ENCODE data around the gene PEPD. TPM values are rescaled to one million over a fixed set of nuclear protein-coding genes. Genes with fewer than 3 reads are reported as not detected.

Gene PEPD
- total and polyA plus RNA-seq, 2 donors (not counting 3 experiments of a cell fraction or from before 2014, with no cell fraction given), result 73.7 to 126 TPM

- ChIA-PET CTCF (no interaction called here), POLR2A (no interaction called here)
- TF ChIP-seq MYC (IDR thresholded peaks at IDR 0.05; ENCODE audit: low read depth, low read length), result no peak
- no peak for TF ChIP-seq CTCF (IDR thresholded peaks at IDR 0.05; ENCODE audit: extremely low read depth in 1 of 2, insufficient read depth in 1 of 2, low read depth in 1 of 2, low read length in 2 of 2)
- TF ChIP-seq POLR2A (IDR thresholded peaks at IDR 0.05; ENCODE audit: low read depth, low read length), result no peak
- no peak for TF ChIP-seq POLR2AphosphoS5 (IDR thresholded peaks at IDR 0.05; ENCODE audit: insufficient read depth, low read depth, low read length)
- no peak for TF ChIP-seq FOS (IDR thresholded peaks at IDR 0.05; ENCODE audit: borderline replicate concordance, insufficient read depth, low read length)
- dilution Hi-C loops (cut with MboI; ENCODE audit: extremely low pct_ligation_motif_present, low sequenced_read_pairs), result no loop called here
- Histone ChIP-seq H3K9ac (replicated peaks; ENCODE audit: extremely low read depth, insufficient read depth, low read length) (no peak overlapping the region), H4K20me1 (replicated peaks; ENCODE audit: control insufficient read depth, extremely low read depth, insufficient read depth, low read length) (no peaks in the 10 kb centered on the region), H3K4me3 (replicated peaks in 1 of 3; ENCODE audit: insufficient read depth in 1 of 3, low read depth in 1 of 3, low read length in 3 of 3) (no peak overlapping the region), H3K4me2 (ENCODE audit: insufficient read depth, low read length) (no peak overlapping the region), H3K79me2 (ENCODE audit: control insufficient read depth, insufficient read depth, low read length) (no peaks in the 10 kb centered on the region), H3K9me3 (replicated peaks; ENCODE audit: control insufficient read depth, insufficient read depth, low read length) (no peaks in the 10 kb centered on the region), H3K4me1 (ENCODE audit: control insufficient read depth, extremely low read depth, insufficient read depth, low read length) (peaks cover 10% of the 10 kb centered on the region), H3K27ac (ENCODE audit: insufficient read depth, low read depth, low read length) (no peak overlapping the region), H2AFZ (ENCODE audit: low read depth, low read length) (no peak overlapping the region), H3K9me1 (replicated peaks; ENCODE audit: control insufficient read depth, extremely low read depth, insufficient read depth, low read length) (no peaks in the 10 kb centered on the region), H3K36me3 (ENCODE audit: control insufficient read depth in 2 of 2, extremely low read depth in 1 of 2, insufficient read depth in 2 of 2, low read length in 2 of 2) (peaks cover 0 to 11% of the 10 kb centered on the region in 2 experiments), H3K27me3 (ENCODE audit: control insufficient read depth in 2 of 2, insufficient read depth in 2 of 2, low read length in 2 of 2) (no peaks in the 10 kb centered on the region)
- FAIRE-seq (no peak), DNase-seq (ENCODE audit: low read depth, low spot score) (no peak)
- BruUV-seq (replicated peaks), result no TSS peak
- intact Hi-C loops (cut with micrococcal nuclease), result no loop called here
These were observed 18.0 kb downstream of the PEPD start for GRCh38 chr19:33503433-33504057.

GRCh38 chr19:33503030-33503429 lies 18.6 kb downstream of the PEPD start:
- TF ChIP-seq MAX (IDR thresholded peaks at IDR 0.05; ENCODE audit: insufficient read depth, insufficient read length) (no peak), JUN (IDR thresholded peaks at IDR 0.05; ENCODE audit: borderline replicate concordance, insufficient read depth, insufficient read length, low read depth) (no peak), CTCF (IDR thresholded peaks at IDR 0.05; ENCODE audit: extremely low read depth in 1 of 2, insufficient read depth in 1 of 2, low read depth in 1 of 2, low read length in 2 of 2) (no peak), MYC (IDR thresholded peaks at IDR 0.05; ENCODE audit: low read depth, low read length) (no peak), FOS (IDR thresholded peaks at IDR 0.05; ENCODE audit: borderline replicate concordance, insufficient read depth, low read length) (no peak), GATA2 (IDR thresholded peaks at IDR 0.05; ENCODE audit: insufficient read depth, insufficient read length, low read depth, low read length) (no peak), POLR2A (IDR thresholded peaks at IDR 0.05; ENCODE audit: low read depth, low read length) (no peak), POLR2AphosphoS5 (IDR thresholded peaks at IDR 0.05; ENCODE audit: insufficient read depth, low read depth, low read length) (no peak), EZH2 (IDR thresholded peaks at IDR 0.05; ENCODE audit: borderline replicate concordance, low read depth, low read length, severe bottlenecking) (no peak)
- Histone ChIP-seq H3K79me2 (ENCODE audit: control insufficient read depth, insufficient read depth, low read length) (no peaks in the 10 kb centered on the region), H4K20me1 (replicated peaks; ENCODE audit: control insufficient read depth, extremely low read depth, insufficient read depth, low read length) (no peaks in the 10 kb centered on the region), H3K36me3 (ENCODE audit: control insufficient read depth in 2 of 2, extremely low read depth in 1 of 2, insufficient read depth in 2 of 2, low read length in 2 of 2) (peaks cover 0 to 11% of the 10 kb centered on the region in 2 experiments), H3K9me1 (replicated peaks; ENCODE audit: control insufficient read depth, extremely low read depth, insufficient read depth, low read length) (no peaks in the 10 kb centered on the region), H2AFZ (ENCODE audit: low read depth, low read length) (no peak overlapping the region), H3K27me3 (ENCODE audit: control insufficient read depth in 2 of 2, insufficient read depth in 2 of 2, low read length in 2 of 2) (no peaks in the 10 kb centered on the region), H3K27ac (ENCODE audit: insufficient read depth, low read depth, low read length) (no peak overlapping the region), H3K4me2 (ENCODE audit: insufficient read depth, low read length) (no peak overlapping the region), H3K9me3 (replicated peaks; ENCODE audit: control insufficient read depth, insufficient read depth, low read length) (no peaks in the 10 kb centered on the region), H3K4me1 (ENCODE audit: control insufficient read depth, extremely low read depth, insufficient read depth, low read length) (peaks cover 10% of the 10 kb centered on the region), H3K9ac (replicated peaks; ENCODE audit: extremely low read depth, insufficient read depth, low read length) (no peak overlapping the region), H3K4me3 (replicated peaks in 1 of 3; ENCODE audit: insufficient read depth in 1 of 3, low read depth in 1 of 3, low read length in 3 of 3) (no peak overlapping the region)
- BruUV-seq (replicated peaks), result no TSS peak
- no peak for FAIRE-seq
- CTCF ChIA-PET, result no interaction called here
- no peak for DNase-seq (ENCODE audit: low read depth, low spot score)
- POLR2A ChIA-PET, result no interaction called here
- intact Hi-C loops (cut with micrococcal nuclease) (no loop called here), dilution Hi-C loops (cut with MboI; ENCODE audit: extremely low pct_ligation_motif_present, low sequenced_read_pairs) (no loop called here)
